CD4-positive, alpha-beta T cell treated with Interleukin-4 for 1 hour (primary cell): ENCODE results near the gene TSPAN18.

ENCODE experiments used
- DNase-seq, 2 donors: peaks; one replicate each; pipeline ENCODE4 v3.0.0-alpha.2; 2020 to 2022

Gene TSPAN18

DNA sequence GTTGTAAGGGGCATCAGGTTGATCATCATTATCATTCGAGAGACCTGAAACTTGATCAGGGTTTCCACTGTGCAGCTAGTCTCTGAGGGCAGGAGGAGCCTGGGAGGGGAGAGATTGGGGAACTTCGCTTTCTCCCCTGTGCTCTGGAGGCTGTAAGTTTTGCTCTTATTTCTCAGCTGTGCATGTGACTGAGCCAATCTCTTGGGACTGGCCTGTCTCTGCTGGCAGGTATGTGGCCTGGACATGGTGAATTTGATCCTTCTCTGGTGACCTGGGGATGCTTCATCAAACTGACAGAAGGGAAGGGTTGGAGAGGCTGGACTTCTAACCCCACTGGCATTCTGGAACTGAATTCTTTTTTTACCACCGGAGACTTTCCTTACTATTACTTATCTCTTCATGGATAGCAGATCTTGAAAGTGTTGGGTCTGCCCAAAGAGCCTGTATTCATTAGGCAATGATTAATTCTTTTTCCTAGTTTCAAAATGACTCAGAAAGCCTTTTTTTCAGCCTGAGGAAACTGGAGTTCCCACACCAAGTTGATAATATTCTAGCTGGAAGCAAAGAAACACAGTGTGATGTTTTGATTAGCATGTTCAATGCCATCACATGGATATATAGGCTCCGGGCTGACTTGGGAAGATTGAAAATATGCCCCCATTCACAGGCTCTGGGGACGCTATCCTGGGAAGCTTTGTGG, 36.5 kb downstream of the TSPAN18 start:
- no peak for DNase-seq

DNA sequence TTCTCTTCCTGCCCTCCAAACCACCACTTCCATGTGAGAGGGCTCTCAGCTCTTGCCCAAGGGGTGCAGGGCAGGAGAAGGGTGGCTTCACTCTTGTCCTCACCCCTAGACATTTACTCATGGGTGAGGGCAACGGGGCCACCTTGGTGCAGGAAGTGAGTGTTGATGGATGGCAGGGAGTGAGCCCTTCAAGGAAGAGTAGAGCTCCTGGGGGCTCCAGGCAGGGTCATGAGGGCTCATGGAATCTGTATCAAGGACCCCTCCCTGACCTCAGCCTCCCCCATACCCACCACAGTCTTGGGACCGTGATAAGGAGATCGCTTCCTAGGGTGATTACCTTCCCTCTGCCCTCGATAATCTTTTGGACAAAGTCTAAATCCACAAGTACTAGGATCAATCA, 37.8 kb downstream of the TSPAN18 start:
- no peak for DNase-seq

DNA sequence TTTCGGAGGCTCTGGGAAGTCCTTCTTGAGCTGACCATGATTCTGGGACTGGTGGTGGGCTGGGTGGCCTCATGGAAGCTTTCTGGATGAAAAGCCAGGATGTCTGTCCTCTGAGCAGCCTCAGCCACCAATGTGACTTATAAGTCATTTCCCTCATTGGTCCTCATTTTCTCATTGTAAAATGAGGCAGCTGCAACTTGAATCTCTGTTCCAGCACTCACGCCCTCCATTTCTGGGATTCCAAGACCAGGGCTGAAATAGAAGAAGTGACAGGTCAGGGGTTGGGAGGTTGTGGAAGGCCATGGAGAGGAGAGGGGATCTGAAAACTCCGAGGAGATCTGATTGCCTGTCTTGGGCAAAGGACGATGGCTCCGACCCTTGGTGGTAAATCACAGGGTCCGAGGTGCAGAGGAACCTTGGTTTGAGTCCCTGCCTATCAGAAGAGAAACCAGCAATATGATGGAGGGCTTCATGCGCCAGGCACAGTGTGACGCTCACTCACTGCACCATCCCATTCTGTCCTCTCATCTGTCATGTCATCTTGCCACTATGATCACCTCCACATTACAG, 38.3 kb downstream of the TSPAN18 start:
- DNase-seq, result no peak

DNA sequence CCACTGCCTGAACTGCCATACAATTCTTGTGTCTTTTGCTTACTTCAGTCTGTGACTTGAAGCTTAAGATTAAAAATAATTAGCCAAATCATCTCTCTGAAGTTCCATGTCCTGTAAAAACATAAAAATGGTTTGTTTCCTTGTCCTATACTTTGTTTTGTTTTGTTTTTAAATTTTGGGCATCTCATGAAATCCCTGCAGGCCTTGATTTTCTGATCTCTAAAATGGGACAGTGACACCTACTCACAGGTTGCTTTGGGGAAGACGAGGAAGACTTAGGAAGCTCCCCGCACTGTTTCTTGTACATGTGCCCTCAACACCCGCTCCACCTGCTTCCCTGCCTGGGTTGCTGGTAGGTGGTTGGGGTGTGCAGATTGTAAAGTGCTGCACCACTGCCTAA, 38.9 kb downstream of the TSPAN18 start:
- DNase-seq, result no peak

DNA sequence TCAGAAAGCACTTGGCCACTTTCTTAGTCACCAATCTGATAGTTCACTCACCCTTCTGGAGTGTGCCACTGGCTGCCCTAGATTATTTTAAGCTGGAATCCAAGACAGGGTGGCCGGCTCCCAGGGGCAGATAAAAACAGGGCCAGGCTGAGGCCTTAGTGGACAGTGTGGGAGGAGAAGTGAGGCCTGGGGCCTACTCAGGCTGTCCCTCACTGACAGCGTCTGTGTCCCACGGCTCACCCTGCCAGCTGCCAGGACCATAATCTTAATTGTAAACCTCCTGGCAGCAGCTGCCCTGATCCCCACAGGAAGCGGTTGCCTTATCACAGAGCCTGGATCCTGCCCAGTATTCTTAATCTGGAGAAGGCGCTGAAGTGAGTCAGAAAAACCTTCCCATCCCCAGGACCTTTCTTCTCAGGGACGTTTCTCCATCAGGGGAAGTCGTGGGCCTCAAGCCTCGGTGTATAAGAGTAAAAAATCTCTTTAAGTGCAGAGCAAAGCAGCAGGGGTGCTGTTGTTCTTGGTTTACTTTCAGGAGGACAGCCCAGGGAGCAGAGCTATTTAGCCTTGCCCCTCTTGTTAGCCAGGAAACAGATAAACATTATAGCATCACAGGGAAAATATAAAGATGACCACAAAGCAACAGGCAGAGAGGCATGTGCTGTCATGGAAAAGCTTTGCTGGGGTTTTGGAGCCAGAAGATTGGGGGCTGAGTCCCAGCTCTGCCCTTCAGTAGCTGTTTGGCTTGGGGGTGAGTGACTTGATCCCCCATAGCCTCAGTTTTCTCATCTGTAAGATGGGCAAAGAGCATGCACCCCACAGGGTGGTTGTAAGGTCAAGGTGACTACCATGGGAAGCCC, 39.6 kb downstream of the TSPAN18 start:
- no peak for DNase-seq

DNA sequence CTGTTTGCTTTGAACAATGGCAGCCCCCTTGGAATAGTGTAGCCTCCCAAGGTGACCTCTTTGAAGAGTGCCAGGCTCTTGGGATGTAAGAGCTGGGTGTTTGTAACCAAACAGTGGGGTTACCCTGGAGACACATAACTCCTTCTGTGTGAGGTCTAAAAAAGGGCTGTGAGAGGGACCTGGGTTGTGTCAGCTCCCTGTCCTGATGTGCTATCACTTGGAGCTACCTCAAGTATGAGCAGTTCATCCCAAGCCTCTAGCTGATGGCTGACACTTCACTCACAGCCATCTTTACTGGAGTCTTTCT, 40.2 kb downstream of the TSPAN18 start:
- DNase-seq, result no peak

DNA sequence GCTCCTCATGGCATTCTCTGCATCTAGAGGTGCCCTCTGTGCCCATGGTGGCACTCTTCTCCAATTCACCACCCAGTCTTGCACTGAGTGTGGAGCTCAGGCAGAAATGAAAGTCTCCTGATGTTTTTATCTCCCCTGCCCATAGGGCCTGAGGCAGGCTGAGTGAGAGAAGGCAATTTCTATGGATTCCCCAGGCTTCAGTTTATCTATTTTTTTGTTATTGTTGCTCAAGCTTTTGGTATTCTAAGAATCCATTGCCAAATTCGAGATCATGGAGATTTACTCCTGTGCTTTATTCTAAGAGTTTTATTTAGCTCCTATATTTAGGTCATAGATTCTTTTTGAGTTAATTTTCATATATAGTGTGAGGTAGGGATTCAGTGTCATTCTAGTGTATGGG, 40.7 kb downstream of the TSPAN18 start:
- DNase-seq, result no peak

DNA sequence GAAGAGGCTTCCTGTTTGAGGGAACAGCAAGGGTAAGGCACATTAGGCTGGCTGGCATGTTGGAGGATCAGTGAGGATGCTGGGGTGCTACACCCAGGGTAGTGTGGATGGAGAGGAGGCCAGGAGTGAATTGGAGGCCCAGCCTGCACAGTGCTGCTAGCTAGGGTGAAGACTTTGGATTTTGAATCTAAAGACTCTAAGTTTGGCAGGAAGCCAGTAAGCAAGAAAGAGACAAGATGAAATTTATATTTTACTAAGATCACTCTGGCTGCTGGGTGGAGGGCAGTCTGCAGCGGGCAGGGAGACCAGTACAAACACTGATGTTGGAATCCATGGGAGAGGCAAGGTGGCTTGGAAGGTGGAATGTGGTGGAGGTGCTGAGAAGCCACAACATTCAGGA, 43.6 kb downstream of the TSPAN18 start:
- no peak for DNase-seq

DNA sequence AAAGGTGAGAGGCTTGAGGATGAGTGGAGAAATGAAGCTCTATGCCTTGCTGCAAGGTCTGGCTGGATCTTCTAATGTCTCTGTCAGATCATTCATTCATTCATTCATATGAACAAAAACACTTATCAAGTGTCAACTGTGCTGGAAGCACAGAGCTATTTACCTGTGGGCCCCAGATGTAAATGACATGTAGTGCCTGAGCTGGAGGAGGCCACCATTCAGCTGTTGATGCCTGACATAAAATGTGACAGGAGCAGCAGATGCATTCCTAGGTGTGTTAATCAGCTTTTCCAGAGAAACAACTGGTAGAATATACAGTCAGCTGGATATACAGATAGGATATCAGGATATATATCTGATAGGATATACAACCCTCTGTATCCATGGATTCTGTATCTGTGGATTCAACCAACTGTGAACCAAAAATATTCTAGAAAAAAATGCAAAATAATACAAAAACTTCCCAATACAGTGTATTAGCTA, 44.5 kb downstream of the TSPAN18 start:
- no peak for DNase-seq

DNA sequence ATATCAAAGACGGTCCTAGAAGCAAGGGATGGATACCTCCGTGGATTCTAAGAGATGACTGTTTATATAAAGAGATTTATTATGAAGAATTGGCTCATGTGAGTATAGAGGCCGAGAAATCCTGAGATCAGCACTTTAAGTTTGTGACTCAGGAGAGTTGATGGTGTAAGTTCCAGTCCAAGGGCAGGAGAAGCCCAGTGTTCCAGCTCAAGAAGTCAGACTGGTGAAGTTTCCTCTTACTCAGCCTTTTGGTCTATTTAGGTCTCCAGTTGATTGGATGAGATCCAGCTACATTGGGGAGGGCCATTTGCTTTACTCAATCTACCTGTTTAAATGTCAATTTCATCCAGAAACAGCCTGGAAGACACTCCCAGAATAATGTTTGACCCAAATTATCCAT, 45.1 kb downstream of the TSPAN18 start:
- DNase-seq, result no peak

DNA sequence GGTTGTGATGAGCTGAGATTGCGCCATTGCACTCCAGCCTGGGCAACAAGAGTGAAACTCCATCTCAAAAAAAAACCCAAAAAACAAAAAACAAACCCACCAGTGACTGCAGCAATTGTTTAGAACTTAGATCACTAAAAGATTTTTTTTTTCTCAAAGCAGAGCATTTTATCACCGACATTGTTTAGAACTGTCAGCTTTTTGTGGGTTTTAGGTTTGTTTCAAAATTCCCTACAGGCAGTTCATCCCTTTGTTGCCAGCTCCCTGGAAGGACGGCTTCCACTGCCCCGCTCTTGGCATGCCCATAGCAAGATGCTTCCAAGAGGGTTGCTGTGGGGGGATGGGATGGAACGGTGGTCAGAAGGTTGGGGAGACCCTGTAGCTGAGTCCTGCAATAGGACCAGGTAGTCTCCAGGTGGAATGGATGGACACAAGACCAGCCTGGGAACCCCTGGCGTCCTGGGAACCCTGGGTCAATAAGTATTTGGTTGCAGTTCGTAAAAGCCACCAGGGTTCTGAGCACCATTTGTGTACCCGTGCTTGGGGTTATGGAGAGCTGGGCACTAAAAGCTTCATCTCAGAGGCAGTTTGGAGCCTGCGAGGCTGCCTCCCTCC, 46.7 kb downstream of the TSPAN18 start:
- no peak for DNase-seq

DNA sequence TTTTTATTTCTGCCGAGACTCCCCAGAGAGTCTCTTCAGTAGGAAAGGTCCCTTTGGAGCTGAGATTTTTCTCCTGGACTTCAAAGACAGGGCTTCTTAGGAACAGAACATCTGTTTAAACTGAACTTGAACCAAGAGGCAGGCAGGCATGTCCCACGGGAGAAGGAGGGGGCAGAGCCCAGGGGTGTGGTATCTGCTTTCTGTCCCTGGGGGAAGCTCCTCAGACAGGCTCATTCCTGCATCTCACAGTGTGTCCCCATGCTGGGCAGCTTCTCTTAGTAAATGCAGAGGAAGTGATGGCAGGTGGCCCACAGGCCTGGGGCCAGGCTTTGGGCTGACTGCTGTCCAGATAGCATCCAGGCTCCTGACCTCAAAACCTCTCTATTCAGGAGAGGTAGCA, 47.3 kb downstream of the TSPAN18 start:
- no peak for DNase-seq

DNA sequence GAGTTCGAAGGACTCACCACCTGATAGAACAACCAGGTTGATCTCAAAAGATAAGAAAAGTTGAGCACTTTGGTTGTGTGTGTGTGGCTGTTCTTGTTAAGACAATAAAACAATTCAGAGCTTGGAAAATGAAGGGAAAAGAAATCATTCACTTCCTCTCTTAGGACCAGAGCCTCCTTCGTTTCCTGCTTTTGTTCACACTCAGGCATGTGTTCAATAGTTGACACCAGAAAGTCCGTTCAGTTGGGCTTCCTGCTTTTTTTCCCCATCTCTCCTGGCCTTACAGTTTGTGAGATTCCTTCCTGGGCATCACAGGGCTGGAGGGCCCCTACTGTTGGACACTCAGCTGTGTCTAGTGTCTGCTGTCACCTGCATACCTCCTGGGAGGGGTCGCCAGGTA, 48.0 kb downstream of the TSPAN18 start:
- DNase-seq, result no peak

DNA sequence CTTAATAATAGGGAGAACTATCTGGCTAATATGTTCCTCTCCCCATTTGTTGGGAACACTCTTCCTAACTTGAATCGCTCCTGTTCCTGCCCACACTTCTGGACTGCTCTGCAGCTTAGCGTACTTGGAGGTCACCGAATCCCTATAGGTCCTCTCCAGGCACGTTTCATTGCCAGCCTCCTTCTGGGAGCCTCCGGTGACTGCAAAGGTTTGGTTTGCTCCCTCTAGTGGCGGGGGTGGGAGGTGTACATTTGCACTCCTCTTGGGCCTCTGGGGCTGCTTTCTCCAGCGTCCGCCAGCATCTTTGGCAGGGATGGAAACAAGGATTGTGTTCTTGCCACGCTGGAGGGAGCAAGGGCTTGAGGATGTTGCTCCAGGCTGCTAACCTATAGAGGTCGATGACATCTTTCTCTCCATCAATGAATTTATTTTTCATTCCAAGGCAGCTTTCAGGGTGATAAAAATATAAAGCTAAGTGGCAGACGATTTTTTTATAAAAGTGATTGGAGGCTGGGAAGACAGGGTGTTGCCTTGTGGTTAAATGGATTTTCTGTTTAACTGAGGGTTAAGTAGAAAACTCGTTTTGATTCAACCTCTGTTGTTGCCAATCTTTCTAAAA, 48.7 kb downstream of the TSPAN18 start:
- peak; percentile 45 to 65 for DNase-seq

DNA sequence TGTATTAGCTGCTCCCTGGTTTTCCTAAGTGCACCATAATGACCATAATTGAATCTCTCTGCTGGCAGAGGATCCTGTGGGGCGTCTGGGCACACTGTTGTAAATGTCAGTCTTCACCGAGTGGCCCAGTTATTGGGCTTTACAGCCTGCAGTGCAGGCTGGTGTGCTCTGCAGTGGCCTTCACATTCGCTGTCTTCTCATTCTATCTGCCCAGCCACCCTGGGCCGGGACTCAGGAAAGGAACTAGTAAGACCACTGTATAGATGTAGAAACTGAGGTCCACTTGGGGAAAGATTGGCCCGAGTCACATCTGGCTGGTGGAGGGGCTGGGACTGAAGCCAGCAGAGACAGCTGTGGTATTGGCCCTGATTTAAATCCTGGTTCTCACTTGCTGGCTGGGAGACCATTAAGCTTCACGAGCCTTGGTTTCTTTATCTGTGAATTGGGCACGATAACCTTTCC, 49.3 kb downstream of the TSPAN18 start:
- DNase-seq, result no peak

DNA sequence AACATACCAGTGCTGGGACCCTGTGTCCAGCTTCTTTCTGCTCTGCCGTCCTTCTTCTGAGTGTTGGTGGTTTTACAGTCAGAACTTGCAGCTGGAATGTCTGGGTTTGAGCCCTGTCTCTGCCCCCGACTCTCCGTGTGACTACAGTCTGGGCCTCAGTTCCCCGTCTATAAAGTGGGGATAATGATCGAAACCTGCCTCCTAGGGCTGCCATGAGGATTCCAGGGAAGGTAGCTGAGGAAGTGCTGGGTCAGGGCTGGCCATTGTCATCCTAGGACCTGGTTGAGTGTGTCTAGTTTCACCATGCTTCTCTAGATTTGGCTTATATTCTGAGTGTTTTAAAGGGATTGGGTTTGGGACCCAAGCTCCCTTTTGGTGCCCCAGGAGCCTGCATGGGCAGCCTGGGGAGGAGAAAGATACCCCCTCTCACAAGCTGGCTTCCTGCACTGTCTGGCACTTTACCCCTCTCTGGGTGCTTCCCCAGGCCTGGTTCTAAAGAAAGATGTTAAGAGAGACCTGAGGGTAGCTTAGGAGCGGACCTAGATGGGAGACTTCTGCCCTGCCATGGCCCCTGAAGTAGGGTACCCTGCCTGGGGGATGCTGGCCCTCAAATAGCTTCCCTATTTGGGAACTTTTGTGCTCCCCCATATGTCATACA, 49.9 kb downstream of the TSPAN18 start:
- no peak for DNase-seq

DNA sequence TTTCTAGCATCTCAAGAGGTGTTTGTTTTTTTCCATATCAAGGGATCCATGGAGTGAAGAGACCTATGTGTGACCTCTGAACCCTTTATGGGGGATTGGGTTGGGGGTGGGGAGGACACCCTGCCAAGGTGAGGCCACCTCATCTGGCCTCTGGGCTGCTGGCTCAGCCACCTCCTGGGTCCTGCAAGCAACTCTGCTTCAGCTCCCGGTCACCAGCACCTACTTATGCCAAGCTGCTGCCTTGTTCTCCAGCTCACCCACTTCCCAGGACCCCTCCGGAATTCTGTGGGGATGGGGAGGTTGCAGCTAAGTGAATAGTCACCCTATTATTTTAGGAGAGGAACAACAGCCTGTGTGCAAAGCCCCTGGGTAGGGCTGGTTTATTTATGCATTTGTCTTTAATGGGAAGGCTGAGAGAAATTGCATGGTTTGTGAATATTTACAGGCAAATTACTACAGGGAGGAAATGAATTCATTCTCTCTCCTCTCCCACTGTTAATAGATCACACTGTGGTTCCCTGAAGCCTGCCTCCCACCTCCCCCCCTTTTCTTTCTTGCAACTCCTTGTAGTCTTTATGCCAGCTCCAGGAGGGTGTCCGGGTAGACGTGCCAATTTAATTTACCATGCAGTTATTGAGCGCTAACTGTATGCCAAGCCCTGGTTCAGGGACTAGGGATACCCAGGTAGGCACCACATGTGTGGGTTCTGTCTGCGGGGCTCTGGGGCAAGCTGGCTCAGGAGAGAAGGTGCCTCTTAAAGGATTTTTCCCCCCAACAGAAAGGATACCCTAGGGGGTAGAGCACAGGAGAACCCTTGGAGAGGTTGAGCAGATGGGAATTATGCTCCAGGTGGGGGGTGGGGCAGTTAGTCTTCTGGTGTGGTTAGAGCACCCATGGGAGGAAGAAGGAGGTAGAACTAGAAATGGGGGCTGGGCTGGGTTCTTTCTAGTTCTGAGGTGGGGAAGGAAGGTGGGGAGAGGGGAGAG, 50.7 kb downstream of the TSPAN18 start:
- DNase-seq, result no peak

DNA sequence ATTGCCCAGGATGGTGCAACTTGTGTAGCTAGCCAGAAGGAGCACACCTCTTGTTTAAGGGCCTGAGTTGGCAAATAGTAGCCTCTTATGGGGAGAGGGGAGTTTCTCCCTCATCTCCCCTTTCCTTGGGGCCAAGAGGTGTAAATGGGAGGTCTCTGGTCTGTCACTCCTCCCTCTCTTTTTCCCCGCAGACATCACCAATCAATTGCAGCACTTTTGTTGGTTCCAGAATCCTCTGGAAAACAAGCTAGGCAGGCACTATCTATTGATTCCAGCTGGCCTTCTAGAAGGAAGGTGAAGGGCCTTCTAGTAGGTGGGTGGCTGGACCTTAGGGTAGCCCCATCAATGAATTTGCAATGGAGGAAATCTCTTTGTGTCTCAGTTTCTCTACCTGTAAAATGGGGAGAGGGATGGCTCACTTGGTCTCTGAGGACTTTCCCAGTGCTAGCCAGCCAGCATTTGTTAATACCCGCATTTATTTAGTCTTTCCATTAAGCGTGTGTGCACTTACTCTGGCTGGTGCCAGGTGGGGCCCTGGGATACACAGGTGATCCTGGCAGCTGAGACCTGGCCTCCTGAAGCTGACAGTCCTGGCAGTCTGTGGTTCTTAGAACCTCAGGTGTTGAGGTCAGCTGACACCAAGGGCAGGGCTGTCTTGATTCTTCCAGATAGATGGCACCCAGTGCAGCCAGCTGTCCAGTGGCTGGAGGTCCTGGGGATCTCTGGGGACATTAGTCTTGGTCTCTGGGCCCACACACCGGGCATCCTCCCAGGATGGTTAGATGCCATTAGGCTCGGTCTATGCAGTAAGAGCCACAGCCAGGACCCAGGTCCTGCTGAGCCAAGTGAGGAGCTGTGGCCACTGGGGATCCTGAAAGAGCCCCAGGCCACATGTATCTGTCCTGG, 51.7 kb downstream of the TSPAN18 start:
- DNase-seq, result no peak

DNA sequence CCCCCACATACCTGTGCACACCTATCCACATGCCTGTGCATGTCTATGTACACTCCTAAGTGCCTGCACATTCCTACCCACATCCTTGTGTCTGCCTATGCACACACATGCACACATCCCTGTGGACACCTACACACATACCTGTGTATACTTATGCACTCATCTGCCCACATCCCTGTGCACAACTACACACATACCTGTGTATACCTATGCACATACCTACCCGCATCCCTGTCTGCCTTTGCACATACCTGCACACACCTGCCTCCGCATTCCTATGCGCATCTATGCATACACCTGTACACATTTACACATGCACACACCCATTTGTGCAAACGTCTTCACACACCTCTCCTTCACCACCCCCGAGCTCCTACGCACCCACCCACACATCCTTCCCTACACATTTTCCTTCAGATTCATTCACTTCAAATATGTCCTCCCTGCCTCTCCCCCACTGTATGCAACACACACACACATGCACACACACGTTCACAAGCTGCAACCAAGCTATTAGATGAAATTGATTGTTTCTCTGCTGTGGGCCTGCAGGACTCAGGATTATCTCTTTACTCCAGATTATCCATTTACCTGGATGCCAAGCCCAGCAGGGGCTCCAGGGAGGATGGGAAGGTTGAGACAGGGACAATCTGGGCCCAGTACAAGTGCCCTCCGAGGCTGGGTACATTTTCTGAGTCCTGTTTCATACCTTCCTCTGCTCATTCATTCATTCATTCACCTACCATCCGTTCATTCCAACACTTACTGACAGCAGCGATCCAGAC, 53.2 kb downstream of the TSPAN18 start:
- DNase-seq, result no peak
